NCI-H82 (cell line): ENCODE measurements around the gene TMEM233.

Experiments
- DNase-seq: peaks from one replicate; lab custom pipeline; 2025; lab: John Stamatoyannopoulos, UW

The TMEM233 gene

DNA sequence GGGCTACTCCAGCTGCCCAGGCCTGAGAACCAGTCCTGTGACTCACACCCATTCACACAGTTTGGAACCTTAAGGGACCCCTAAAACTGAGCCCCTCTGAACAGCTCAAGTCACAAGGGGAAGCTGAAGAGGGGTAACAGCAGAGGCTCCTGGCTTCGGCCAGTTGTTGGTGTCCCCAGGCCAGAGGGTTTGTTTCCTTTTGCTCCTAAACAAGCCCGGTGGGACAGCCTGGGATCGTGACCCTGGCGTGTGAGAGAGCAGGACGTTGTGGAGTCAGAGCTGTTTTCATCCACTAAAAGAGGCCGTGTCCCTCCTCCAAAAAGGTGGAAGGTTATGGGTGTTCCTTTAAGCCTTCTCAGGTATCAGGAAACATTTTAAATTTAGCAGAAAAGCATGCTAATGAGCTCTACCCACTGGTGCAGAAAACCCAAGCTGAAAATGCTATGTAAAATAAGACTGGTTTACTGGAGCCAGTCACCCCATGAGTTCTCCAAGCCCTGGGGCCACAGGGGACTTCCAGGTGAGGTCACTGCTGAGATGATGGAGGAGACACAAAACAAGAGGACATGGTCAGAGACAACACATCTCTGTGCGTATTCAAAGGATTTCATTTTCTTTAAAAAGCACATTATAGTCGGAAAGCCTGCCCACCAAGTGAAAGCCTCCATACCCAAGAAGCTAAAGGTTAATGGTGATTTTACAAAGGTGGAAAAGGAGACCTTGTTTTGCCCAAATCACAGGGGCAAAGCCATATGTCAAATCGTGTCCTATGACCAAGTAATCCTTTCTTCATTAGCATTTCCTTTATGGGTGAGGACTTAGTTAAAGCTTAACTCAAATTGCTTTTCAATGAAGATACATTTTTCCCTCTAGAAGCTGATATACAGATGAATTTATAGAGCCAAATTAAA, 88.4 kb downstream of the TMEM233 start:
- DNase-seq = no peak

DNA sequence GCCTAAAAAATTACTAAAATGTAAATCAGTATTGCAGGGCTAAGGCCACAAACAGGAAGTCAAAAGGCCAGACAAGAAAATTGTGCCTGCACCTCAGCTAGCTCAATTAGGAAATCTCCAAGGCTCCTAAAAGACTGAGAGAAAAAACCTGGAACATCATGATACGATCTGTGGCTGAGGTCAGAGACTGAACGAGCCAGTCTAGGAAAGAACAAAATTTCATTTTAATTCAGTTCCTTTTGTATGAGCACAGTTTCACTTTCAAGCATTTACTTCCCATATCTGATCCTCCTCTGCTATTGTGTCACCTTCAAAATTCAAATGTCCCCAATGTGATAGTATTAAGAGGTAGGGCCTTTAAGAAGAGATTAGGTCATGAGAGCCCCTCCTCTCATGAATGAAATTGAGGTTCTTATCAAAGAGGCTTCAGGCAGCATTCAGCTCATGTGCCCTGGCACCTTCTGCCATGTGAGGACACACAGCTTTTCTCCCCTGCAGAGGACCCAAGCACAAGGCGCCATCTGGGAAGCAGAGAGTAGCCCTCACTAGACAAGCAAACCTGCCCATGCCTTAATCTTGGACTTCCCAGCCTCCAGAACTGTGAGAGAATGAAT, 89.2 kb downstream of the TMEM233 start:
- DNase-seq = peak; percentile 35

DNA sequence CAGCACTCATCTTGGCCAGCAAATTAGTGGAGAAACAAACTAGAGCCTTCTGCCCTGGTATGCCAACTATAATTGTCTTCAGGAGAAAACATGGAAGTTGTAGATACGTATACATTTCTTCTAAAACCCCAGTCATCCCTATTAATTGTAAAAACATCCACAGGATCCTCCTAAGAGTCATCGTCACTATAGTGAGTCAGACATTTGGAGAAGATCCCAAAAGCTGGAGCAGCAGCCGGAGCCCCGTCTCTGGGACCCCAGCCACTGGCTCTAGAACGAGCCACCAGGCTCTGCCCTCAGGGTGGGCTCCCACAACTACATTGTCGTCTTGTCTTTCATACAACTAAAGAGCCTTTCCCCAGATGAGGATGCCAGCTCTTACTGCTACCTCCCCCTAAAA, 89.8 kb downstream of the TMEM233 start:
- no peak for DNase-seq

DNA sequence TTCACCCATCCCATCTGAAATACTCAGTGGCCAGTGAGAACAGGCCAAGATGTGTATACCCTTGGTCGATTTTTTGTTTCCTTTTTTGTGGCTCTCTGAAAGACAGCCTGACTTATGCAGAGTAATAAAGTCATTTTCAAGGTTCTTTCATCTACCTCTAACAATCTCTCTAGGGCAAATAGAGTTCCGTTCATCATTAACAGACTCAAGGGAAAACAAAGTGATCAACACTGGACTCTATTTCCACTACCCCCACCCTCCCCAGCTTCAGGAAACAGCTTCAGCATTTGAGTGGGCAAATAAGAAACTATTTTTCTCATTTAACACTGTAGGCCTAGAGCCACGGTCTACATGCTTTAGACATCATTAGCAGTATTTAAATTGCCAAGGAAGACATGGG, 90.2 kb downstream of the TMEM233 start:
- DNase-seq = no peak

DNA sequence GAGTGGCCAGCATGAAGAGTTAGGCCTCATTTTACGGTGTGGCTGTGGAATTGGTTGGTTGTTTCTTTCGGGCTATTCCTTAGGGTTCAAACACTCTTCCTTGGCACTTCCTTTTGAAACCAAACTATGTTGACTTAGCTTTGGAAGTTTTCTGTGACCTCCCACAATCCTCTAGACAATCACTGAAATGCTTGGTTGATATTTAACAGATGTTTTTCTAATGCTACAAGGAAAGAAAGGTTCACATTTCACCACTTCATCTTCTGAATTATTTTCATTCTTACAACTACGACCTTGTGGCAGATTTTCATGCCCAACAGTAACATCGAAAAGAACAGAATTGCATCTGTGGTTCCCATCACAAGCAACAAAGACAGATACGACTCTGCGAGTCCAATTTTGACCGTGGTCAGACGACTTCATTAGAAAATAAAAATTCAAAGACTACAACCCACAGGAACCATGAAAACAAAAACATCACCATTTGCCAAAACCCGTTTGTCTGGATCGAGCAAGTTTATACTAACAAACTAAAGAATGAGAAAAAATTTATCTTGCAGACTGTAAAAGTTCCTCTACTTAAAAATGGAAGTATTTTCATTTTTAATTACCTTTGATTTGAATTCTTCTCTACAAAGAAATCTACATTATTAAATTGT, 91.3 kb downstream of the TMEM233 start:
- no peak for DNase-seq

DNA sequence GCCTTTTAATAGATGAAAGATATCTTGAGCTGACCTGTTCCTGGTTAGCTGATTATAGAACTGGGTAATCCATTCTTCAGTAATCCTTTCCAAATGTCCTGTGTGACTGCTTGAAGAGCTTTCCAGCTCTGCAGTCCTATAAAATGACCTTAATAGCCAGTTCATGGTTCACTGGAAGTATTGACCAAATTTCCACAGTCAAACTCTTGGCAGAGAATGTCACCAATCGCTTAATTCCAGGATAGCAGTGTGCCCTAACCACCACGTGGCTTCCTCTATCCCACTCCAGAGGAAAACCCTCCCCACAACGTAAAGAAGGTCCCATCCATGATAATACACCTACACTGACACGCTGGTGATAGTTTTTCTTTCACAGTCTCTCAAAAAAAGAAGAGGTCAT, 91.8 kb downstream of the TMEM233 start:
- peak; percentile 37 for DNase-seq

DNA sequence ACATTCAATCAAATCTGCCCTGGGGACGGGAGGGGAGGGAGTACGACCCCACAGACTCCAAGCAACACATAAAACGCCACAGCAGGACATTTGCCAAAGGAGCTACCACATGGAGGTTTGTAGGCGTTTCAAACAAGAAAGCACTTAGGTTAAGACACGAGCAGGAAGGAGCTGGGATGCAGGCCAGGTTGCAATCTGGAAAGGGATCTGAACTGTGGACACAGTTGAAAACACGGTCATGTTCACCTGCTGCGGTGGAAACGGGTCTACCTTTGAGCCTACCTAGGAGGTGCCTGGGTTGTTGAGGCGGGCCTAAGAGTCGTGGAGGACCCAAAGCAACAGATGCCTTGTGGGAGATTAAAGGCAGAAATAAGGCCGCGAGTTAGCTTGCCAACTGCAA, 92.8 kb downstream of the TMEM233 start:
- no peak for DNase-seq

DNA sequence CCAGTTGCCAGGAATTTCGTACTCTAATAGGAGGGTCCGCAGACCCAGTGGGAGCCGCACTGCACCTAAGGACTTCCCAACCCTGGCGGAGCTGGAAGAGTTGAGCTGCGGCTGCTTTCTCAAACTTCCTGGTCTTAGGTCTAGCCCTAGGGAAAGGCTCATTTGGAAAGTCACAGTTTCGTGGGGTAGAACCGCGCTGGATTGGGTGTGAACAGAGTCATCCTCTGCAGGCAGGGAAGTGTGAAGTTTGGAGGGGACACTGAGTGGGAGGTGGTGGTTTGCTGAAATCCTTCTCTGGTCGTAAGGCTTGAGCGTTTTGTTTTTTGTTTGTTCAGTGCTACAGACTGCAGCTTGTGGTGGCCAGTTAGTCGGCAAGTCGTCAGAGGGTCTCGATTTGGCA, 93.2 kb downstream of the TMEM233 start:
- DNase-seq = no peak

DNA sequence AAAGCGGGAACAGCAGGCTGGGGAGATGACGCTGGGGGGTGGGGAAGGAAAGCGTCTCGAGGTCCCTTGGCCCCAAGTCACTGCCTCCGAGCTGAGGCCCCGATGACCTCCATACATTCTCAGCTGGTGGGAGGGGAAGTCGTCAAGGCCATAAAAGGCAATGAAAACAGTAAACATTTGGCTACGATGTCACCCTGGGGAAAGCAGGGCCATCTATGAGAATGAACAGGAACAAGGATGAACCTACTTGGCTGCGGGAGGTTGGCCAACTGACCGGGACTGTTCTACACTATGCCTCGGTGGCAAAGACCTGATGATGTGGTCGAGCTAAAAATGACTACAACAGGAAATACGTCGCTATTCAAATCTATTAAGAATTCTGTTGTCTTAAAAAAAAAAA, 93.8 kb downstream of the TMEM233 start:
- DNase-seq = no peak

DNA sequence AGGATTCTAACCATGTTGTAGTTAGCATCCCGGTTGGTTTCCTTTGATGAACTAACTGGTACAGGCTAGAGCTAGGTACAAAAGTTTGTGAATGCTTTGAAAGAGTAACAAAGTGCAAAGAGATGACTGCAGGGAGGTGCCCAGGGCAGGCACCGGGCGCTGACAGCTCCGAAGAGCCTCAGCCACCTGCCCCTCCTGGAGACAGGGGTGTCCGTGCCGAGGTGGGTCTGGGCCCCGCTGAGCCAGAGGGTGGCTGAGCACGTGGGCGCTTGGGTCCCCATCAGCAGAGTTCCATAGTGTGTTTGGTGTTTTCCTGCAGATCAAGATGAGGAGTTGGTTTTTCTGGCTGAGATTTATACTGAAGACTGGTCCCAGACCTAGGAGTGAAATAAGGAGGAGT, 94.3 kb downstream of the TMEM233 start:
- DNase-seq = no peak

DNA sequence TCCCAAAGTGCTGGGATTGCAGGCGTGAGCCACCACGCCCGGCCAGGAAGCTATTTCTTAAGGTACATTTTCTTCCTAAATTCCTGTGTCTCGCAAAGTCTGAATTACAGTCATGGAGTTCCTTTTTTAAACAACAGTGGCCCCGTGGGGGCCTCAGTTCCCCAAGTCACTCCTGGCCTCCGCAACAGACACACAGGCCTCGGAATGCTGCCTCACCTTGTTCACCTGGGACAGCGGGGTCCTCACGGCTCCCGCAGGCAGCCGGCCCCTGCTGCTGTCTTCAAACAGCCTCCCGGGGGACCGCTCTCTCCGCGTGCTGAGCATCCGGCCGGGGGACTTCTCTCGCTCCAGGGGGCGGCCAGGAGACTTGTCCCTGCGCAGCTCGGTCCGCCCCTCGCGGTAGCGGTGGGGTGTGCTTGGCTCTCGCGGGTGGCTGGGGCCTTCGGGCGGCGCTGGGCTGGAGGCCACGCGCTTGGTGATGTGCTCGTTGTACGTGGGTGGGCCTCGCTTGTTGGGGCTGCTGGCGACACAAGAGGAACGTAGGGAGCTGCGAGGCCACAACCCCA, 96.4 kb downstream of the TMEM233 start:
- no peak for DNase-seq

DNA sequence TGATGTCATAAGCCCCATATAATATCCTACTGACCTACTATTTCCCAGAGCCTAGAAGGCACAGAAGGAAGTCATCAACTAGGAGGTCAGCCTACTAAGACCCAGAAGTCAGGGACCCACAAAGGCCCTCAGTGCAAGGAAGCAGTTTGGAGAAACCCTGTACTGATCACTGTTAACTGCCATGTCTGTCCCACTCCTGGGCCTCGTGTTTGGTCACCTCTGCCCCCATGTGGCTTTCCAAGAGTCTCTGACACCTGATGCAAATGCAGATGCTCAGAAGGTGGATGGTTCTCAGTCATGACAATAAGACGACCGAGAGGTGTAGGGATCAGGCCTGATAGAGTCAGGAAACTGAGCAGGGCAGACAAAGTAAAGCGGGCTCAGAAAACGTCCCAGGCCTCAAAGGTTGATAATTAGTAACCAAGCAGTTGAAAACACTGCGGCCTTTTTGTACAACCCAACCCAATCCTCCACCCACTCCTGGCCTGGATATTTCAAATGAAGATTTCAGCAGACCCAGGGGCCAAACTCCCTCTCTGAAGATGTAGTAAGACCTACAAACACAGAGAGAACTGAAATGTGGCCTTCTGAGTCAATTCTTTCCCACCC, 97.7 kb downstream of the TMEM233 start:
- DNase-seq = no peak

DNA sequence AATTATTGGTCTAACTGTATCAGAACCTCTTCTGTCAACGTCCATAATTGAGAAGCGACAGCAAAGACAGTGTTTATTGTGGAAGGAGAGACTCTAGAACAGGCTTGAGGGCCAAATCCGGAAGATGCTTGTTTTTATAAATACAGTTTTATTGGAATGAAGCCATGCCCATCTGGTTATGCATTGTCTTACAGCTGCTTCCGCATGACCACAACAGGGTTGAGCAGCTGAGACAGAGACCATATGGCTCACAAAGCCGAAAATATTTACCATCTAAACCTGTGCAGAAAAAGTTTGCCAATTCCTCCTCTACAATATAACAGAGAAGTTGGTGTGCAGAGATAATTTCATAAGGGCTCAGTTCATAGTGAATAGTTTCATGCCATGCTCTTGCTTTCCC, 98.8 kb downstream of the TMEM233 start:
- peak; percentile 65 for DNase-seq
